ENCODE measurements around the gene BMERB1. TPM values are rescaled to one million over a fixed set of nuclear protein-coding genes. Genes with fewer than 3 reads are reported as not detected.

Gene BMERB1
- total and polyA plus RNA-seq, 2 experiments from 2014 or later, result 17.3 to 28.1 TPM

GRCh38 chr16:15557258-15557657, 122.9 kb downstream of the BMERB1 start:
- Histone ChIP-seq H3K4me3 (no peak overlapping the region), H3F3A (replicated peaks; ENCODE audit: low read depth) (no peaks in the 10 kb centered on the region), H4K20me1 (replicated peaks; ENCODE audit: insufficient read depth) (no peaks in the 10 kb centered on the region; the same call in 1 of the 2 replicates), H3K36me3 (ENCODE audit: insufficient read depth) (no peaks in the 10 kb centered on the region), H3K27ac (ENCODE audit: low read depth) (no peak overlapping the region), H3K4me2 (no peak overlapping the region), H3K4me1 (ENCODE audit: insufficient read depth) (no peaks in the 10 kb centered on the region), H3K27me3 (ENCODE audit: insufficient read depth) (no peaks in the 10 kb centered on the region), H3K79me2 (replicated peaks; ENCODE audit: insufficient read depth) (no peaks in the 10 kb centered on the region), H2AFZ (no peak overlapping the region), H3K9me2 (ENCODE audit: insufficient read depth) (no peaks in the 10 kb centered on the region)
- H3K27me3 Mint-ChIP-seq (ENCODE audit: insufficient read depth, low read depth, poor library complexity), result peaks cover 2% of the 10 kb centered on the region
- no peak overlapping the region for H3K27ac Mint-ChIP-seq
- H3K36me3 Mint-ChIP-seq (ENCODE audit: low read depth), result no peaks in the 10 kb centered on the region; the same call in 2 of the 3 replicates
- DNase-seq (ENCODE audit: low spot score) (no peak), ATAC-seq (no peak)
- no peak for TF ChIP-seq CREB1 (CRISPR knock-in tag; IDR thresholded peaks at IDR 0.05; ENCODE audit: low read depth)
- TF ChIP-seq REST (IDR thresholded peaks at IDR 0.05; ENCODE audit: unreplicated experiment), result no peak
- no peak for TF ChIP-seq ZNF114 (CRISPR knock-in tag; IDR thresholded peaks at IDR 0.05)
- TF ChIP-seq STAT1 (IDR thresholded peaks at IDR 0.05; ENCODE audit: unreplicated experiment), result no peak
- no peak for TF ChIP-seq EZH2 (IDR thresholded peaks at IDR 0.05; ENCODE audit: low read depth, unreplicated experiment)
- TF ChIP-seq POLR2AphosphoS5 (IDR thresholded peaks at IDR 0.05; ENCODE audit: low read depth), result no peak
- TF ChIP-seq, protein P1, sequence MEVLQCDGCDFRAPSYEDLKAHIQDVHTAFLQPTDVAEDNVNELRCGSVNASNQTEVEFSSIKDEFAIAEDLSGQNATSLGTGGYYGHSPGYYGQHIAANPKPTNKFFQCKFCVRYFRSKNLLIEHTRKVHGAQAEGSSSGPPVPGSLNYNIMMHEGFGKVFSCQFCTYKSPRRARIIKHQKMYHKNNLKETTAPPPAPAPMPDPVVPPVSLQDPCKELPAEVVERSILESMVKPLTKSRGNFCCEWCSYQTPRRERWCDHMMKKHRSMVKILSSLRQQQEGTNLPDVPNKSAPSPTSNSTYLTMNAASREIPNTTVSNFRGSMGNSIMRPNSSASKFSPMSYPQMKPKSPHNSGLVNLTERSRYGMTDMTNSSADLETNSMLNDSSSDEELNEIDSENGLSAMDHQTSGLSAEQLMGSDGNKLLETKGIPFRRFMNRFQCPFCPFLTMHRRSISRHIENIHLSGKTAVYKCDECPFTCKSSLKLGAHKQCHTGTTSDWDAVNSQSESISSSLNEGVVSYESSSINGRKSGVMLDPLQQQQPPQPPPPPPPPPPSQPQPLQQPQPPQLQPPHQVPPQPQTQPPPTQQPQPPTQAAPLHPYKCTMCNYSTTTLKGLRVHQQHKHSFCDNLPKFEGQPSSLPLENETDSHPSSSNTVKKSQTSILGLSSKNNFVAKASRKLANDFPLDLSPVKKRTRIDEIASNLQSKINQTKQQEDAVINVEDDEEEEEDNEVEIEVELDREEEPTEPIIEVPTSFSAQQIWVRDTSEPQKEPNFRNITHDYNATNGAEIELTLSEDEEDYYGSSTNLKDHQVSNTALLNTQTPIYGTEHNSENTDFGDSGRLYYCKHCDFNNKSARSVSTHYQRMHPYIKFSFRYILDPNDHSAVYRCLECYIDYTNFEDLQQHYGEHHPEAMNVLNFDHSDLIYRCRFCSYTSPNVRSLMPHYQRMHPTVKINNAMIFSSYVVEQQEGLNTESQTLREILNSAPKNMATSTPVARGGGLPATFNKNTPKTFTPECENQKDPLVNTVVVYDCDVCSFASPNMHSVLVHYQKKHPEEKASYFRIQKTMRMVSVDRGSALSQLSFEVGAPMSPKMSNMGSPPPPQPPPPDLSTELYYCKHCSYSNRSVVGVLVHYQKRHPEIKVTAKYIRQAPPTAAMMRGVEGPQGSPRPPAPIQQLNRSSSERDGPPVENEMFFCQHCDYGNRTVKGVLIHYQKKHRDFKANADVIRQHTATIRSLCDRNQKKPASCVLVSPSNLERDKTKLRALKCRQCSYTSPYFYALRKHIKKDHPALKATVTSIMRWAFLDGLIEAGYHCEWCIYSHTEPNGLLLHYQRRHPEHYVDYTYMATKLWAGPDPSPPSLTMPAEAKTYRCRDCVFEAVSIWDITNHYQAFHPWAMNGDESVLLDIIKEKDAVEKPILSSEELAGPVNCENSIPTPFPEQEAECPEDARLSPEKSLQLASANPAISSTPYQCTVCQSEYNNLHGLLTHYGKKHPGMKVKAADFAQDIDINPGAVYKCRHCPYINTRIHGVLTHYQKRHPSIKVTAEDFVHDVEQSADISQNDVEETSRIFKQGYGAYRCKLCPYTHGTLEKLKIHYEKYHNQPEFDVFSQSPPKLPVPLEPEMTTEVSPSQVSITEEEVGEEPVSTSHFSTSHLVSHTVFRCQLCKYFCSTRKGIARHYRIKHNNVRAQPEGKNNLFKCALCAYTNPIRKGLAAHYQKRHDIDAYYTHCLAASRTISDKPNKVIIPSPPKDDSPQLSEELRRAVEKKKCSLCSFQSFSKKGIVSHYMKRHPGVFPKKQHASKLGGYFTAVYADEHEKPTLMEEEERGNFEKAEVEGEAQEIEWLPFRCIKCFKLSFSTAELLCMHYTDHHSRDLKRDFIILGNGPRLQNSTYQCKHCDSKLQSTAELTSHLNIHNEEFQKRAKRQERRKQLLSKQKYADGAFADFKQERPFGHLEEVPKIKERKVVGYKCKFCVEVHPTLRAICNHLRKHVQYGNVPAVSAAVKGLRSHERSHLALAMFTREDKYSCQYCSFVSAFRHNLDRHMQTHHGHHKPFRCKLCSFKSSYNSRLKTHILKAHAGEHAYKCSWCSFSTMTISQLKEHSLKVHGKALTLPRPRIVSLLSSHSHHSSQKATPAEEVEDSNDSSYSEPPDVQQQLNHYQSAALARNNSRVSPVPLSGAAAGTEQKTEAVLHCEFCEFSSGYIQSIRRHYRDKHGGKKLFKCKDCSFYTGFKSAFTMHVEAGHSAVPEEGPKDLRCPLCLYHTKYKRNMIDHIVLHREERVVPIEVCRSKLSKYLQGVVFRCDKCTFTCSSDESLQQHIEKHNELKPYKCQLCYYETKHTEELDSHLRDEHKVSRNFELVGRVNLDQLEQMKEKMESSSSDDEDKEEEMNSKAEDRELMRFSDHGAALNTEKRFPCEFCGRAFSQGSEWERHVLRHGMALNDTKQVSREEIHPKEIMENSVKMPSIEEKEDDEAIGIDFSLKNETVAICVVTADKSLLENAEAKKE (CRISPR knock-in tag; IDR thresholded peaks at IDR 0.05), result no peak
- TF ChIP-seq ETS1 (IDR thresholded peaks at IDR 0.05), result no peak
- TF ChIP-seq ZNF331 (CRISPR knock-in tag; IDR thresholded peaks at IDR 0.05; ENCODE audit: low read depth), result no peak
- TF ChIP-seq JUNB (IDR thresholded peaks at IDR 0.05; ENCODE audit: unreplicated experiment), result no peak
- TF ChIP-seq NANOG (IDR thresholded peaks at IDR 0.05; ENCODE audit: borderline replicate concordance), result no peak
- no peak for TF ChIP-seq EZH2phosphoT487 (IDR thresholded peaks at IDR 0.05; ENCODE audit: unreplicated experiment)
- TF ChIP-seq CTCF (conservative IDR thresholded peaks at IDR 0.05; ENCODE audit: low read depth in 2 of 2), result no peak
- H3K9me3 Mint-ChIP-seq, result no peaks in the 10 kb centered on the region
- peaks cover 7% of the 10 kb centered on the region; the same call in 1 of the 3 replicates for H3K4me1 Mint-ChIP-seq
- H3K4me3 Mint-ChIP-seq, result no peak overlapping the region
